Measurements from ENCODE around the gene WNT2B. TPM values are rescaled to one million over a fixed set of nuclear protein-coding genes. Genes with fewer than 3 reads are reported as not detected.

The WNT2B gene
- total and polyA plus RNA-seq, 9 of the 15 experiments (the other 6 are each of a cell fraction or from before 2014, with no cell fraction given), result 0.02 to 0.06 (median 0.04) TPM; not detected in 3

DNA sequence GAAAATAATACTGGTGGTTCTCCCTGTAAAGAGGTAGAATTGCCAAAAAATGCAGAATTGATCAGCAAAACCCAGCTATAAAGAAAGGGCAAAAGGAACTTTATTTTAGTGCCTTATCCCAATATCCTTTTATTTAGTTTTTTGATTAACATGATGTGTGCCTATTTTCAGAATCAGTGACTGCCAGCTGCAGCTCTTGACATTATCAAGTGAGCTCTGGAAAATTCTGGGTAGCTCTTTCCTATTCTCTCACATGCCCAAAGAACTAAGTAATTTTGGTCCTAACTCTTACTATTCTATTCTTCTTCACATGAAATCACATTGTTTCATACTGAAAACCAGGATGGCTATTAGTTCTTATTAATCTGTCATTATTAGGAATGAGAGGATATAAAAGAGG, 22.1 kb downstream of the WNT2B start:
- Histone ChIP-seq H3K36me3 (ENCODE audit: control insufficient read depth, insufficient read depth, low read length) (no peaks in the 10 kb centered on the region), H4K20me1 (replicated peaks; ENCODE audit: control insufficient read depth, insufficient read depth, low read length) (no peaks in the 10 kb centered on the region), H3K4me2 (ENCODE audit: insufficient read depth, low read length) (no peak overlapping the region), H3K4me3 (no peak overlapping the region), H3K9ac (ENCODE audit: insufficient read depth in 1 of 2, low read depth in 2 of 2, low read length in 2 of 2) (no peak overlapping the region), H3K4me1 (replicated peaks in 1 of 2; ENCODE audit: control insufficient read depth in 2 of 2, insufficient read depth in 2 of 2, low read length in 2 of 2) (no peaks in the 10 kb centered on the region), H3K27ac (ENCODE audit: extremely low read depth, low read depth, low read length) (no peak overlapping the region), H3K27me3 (ENCODE audit: control insufficient read depth in 2 of 2, insufficient read depth in 2 of 2, low read length in 2 of 2) (no peaks in the 10 kb centered on the region), H3K9me1 (ENCODE audit: control insufficient read depth, insufficient read depth, low read length) (no peaks in the 10 kb centered on the region), H3K9me3 (replicated peaks; ENCODE audit: control insufficient read depth, insufficient read depth, low read depth, low read length) (no peaks in the 10 kb centered on the region), H2AFZ (ENCODE audit: low read depth, low read length) (no peak overlapping the region), H3K79me2 (ENCODE audit: control insufficient read depth, insufficient read depth, low read length) (no peaks in the 10 kb centered on the region)
- no peak for TF ChIP-seq PURB (CRISPR knock-in tag; IDR thresholded peaks at IDR 0.05; ENCODE audit: low read depth)
- TF ChIP-seq ZNF76 (CRISPR knock-in tag; IDR thresholded peaks at IDR 0.05; ENCODE audit: borderline replicate concordance), result no peak
- no peak for TF ChIP-seq ZNF24 (IDR thresholded peaks at IDR 0.05)
- TF ChIP-seq HNRNPH1 (optimal IDR thresholded peaks at IDR 0.05; ENCODE audit: low read depth, low read length), result no peak
- TF ChIP-seq PCBP2 (IDR thresholded peaks at IDR 0.05; ENCODE audit: low read depth, low read length, poor library complexity, severe bottlenecking), result no peak
- TF ChIP-seq, protein P1, sequence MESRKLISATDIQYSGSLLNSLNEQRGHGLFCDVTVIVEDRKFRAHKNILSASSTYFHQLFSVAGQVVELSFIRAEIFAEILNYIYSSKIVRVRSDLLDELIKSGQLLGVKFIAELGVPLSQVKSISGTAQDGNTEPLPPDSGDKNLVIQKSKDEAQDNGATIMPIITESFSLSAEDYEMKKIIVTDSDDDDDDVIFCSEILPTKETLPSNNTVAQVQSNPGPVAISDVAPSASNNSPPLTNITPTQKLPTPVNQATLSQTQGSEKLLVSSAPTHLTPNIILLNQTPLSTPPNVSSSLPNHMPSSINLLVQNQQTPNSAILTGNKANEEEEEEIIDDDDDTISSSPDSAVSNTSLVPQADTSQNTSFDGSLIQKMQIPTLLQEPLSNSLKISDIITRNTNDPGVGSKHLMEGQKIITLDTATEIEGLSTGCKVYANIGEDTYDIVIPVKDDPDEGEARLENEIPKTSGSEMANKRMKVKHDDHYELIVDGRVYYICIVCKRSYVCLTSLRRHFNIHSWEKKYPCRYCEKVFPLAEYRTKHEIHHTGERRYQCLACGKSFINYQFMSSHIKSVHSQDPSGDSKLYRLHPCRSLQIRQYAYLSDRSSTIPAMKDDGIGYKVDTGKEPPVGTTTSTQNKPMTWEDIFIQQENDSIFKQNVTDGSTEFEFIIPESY (CRISPR knock-in tag; IDR thresholded peaks at IDR 0.05), result no peak
- TF ChIP-seq, protein P2, sequence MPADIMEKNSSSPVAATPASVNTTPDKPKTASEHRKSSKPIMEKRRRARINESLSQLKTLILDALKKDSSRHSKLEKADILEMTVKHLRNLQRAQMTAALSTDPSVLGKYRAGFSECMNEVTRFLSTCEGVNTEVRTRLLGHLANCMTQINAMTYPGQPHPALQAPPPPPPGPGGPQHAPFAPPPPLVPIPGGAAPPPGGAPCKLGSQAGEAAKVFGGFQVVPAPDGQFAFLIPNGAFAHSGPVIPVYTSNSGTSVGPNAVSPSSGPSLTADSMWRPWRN (IDR thresholded peaks at IDR 0.05; ENCODE audit: low read depth), result no peak
- TF ChIP-seq POLR2H (tag; IDR thresholded peaks at IDR 0.05; ENCODE audit: low read depth), result no peak
- TF ChIP-seq, protein P3, sequence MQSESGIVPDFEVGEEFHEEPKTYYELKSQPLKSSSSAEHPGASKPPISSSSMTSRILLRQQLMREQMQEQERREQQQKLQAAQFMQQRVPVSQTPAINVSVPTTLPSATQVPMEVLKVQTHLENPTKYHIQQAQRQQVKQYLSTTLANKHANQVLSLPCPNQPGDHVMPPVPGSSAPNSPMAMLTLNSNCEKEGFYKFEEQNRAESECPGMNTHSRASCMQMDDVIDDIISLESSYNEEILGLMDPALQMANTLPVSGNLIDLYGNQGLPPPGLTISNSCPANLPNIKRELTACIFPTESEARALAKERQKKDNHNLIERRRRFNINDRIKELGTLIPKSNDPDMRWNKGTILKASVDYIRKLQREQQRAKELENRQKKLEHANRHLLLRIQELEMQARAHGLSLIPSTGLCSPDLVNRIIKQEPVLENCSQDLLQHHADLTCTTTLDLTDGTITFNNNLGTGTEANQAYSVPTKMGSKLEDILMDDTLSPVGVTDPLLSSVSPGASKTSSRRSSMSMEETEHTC (IDR thresholded peaks at IDR 0.05), result no peak
- TF ChIP-seq BCOR (IDR thresholded peaks at IDR 0.05), result no peak
- TF ChIP-seq, protein P4, sequence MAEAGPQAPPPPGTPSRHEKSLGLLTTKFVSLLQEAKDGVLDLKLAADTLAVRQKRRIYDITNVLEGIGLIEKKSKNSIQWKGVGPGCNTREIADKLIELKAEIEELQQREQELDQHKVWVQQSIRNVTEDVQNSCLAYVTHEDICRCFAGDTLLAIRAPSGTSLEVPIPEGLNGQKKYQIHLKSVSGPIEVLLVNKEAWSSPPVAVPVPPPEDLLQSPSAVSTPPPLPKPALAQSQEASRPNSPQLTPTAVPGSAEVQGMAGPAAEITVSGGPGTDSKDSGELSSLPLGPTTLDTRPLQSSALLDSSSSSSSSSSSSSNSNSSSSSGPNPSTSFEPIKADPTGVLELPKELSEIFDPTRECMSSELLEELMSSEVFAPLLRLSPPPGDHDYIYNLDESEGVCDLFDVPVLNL (CRISPR knock-in tag; IDR thresholded peaks at IDR 0.05; ENCODE audit: low read depth), result no peak
- no peak for TF ChIP-seq FOXA3 (CRISPR knock-in tag; conservative IDR thresholded peaks at IDR 0.05 in 1 of 2, IDR thresholded peaks at IDR 0.05 in 1 of 2)
- no peak for TF ChIP-seq HDAC2 (IDR thresholded peaks at IDR 0.05)
- TF ChIP-seq NFE2L1 (tag; IDR thresholded peaks at IDR 0.05; ENCODE audit: borderline replicate concordance, low read depth), result no peak
- ChIA-PET CTCF (ENCODE audit: low intra/inter-chr PET ratio) (no interaction called here), POLR2A (interaction anchor here (1.5 to 3.1 kb wide), 2 partner anchors 9 to 11 kb away, joined by 6 to 18 read pairs; no protein-coding TSS in a partner anchor)
- in situ Hi-C loops (cut with MboI), result no loop called here
- intact Hi-C loops (cut with micrococcal nuclease), result no loop called here
- DNase-seq (ENCODE audit: extremely low read depth in 1 of 4, low spot score in 3 of 4) (no peak), FAIRE-seq (no peak), ATAC-seq (no peak)
- no TSS peak for BruUV-seq (replicated peaks)

Data from K562 (cell line).